HepG2 (cell line): ENCODE data around the gene APRT. TPM values are rescaled to one million over a fixed set of nuclear protein-coding genes. Genes with fewer than 3 reads are reported as not detected.

Source experiments
- ARNT ChIP-seq: fragments of 450-650 bp; IDR thresholded peaks from 2 replicates; pipeline ENCODE4 v1.6.1; 2017
- CEBPG ChIP-seq: IDR thresholded peaks from 2 replicates; pipeline ENCODE4 v1.6.1; 2016
- ERF ChIP-seq: IDR thresholded peaks from 2 replicates; pipeline ENCODE4 v1.6.1; 2018; ENCODE audit warnings: missing biosample characterization, missing genetic modification reagents
- FLYWCH1 ChIP-seq: sonication (generic); formaldehyde crosslinking; IDR thresholded peaks from 2 replicates; pipeline ENCODE4 v1.8.1; 2023; ENCODE audit warnings: mild to moderate bottlenecking, missing genetic modification reagents
- FOSL1 ChIP-seq: sonication (generic); formaldehyde crosslinking; IDR thresholded peaks from 2 replicates; pipeline ENCODE4 v1.9.0; 2021; ENCODE audit warnings: missing genetic modification reagents, borderline replicate concordance
- HBP1 ChIP-seq: IDR thresholded peaks from 2 replicates; pipeline ENCODE4 v1.6.1; 2016; ENCODE audit warnings: low read depth, control low read depth
- KLF11 ChIP-seq: IDR thresholded peaks from 2 replicates; pipeline ENCODE4 v1.6.1; 2016; ENCODE audit warnings: missing compliant biosample characterization
- MAFG ChIP-seq: sonication (generic); formaldehyde crosslinking; IDR thresholded peaks from 2 replicates; pipeline ENCODE4 v1.5.1; 2020; ENCODE audit warnings: mild to moderate bottlenecking, missing genetic modification reagents
- NR0B2 ChIP-seq: sonication (generic); formaldehyde crosslinking; IDR thresholded peaks from 2 replicates; pipeline ENCODE4 v1.4.0; 2020; ENCODE audit warnings: mild to moderate bottlenecking, missing genetic modification reagents
- PHB2 ChIP-seq: fragments of 450-650 bp; IDR thresholded peaks from 2 replicates; pipeline ENCODE4 v1.6.1; 2018; ENCODE audit not compliant: partially characterized antibody
- PHF20 ChIP-seq: sonication (generic); formaldehyde crosslinking; IDR thresholded peaks from 2 replicates; pipeline ENCODE4 v1.5.0; 2020; ENCODE audit warnings: mild to moderate bottlenecking, missing genetic modification reagents
- PHF21A ChIP-seq: sonication (generic); formaldehyde crosslinking; IDR thresholded peaks from 2 replicates; pipeline ENCODE4 v1.5.0; 2020; ENCODE audit warnings: mild to moderate bottlenecking, missing genetic modification reagents
- SIN3B ChIP-seq: fragments of 150-350 bp; IDR thresholded peaks from 2 replicates; pipeline ENCODE4 v1.6.1; 2014; ENCODE audit warnings: low read length
- STAT6 ChIP-seq: sonication (generic); formaldehyde crosslinking; IDR thresholded peaks from 2 replicates; pipeline ENCODE4 v1.4.0; 2020; ENCODE audit warnings: missing genetic modification reagents, mild to moderate bottlenecking, borderline replicate concordance
- ZBTB39 ChIP-seq: sonication (generic); formaldehyde crosslinking; IDR thresholded peaks from 2 replicates; pipeline ENCODE4 v1.5.0; 2020; ENCODE audit warnings: missing genetic modification reagents
- ZMYM2 ChIP-seq: sonication (generic); formaldehyde crosslinking; IDR thresholded peaks from 2 replicates; pipeline ENCODE4 v1.8.0; 2022; ENCODE audit warnings: mild to moderate bottlenecking, missing genetic modification reagents
- ZNF260 ChIP-seq: sonication (generic); formaldehyde crosslinking; IDR thresholded peaks from 2 replicates; pipeline ENCODE4 v1.4.0; 2020; ENCODE audit warnings: missing genetic modification reagents, low read depth, mild to moderate bottlenecking, borderline replicate concordance
- ZNF296 ChIP-seq: sonication (generic); formaldehyde crosslinking; conservative IDR thresholded peaks from 2 replicates; pipeline ENCODE4 v1.5.0; 2020; ENCODE audit warnings: mild to moderate bottlenecking, missing genetic modification reagents
- ZNF496 ChIP-seq: sonication (generic); formaldehyde crosslinking; IDR thresholded peaks from 2 replicates; pipeline ENCODE4 v1.8.1; 2023; ENCODE audit warnings: mild to moderate bottlenecking, moderate library complexity, missing genetic modification reagents; ENCODE audit not compliant: insufficient replicate concordance
- ZNF639 ChIP-seq: conservative IDR thresholded peaks from 2 replicates; pipeline ENCODE4 v1.6.1; 2018; ENCODE audit warnings: missing genetic modification reagents
- ZNF790 ChIP-seq: sonication (generic); formaldehyde crosslinking; IDR thresholded peaks from 2 replicates; pipeline ENCODE4 v1.8.0; 2022; ENCODE audit warnings: missing genetic modification reagents, mild to moderate bottlenecking, borderline replicate concordance
- ZZZ3 ChIP-seq: sonication (generic); formaldehyde crosslinking; IDR thresholded peaks from 2 replicates; pipeline ENCODE4 v1.4.0; 2020; ENCODE audit warnings: missing genetic modification reagents, mild to moderate bottlenecking, borderline replicate concordance
- polyA plus RNA-seq, 8 experiments: library from polyadenylated mRNA; depleted of rRNA in 3 of 8; stranded (reverse) in 7 of 8; unstranded in 1 of 8; fragments of >200 nt; fragmentation: Illumina TruSeq in 4 of 8; extraction: Trizol in 4 of 8; gene quantifications; 2 replicates each; pipeline versions ENCODE4 v1.2.1 to v1.2.3, GENCODE V29; 2011 to 2016; ENCODE audit warnings: low read depth in 4 of 8, missing spikeins in 1 of 8, mixed read lengths in 1 of 8; ENCODE audit not compliant: insufficient read depth in 1 of 8
- total RNA-seq, 5 experiments: library from RNA; depleted of rRNA; stranded (reverse); fragments of >200 nt; fragmentation: Illumina TruSeq; extraction: Trizol; gene quantifications; 2 replicates each; pipeline ENCODE4 v1.2.3, GENCODE V29; 2016; ENCODE audit warnings: low read depth in 1 of 5

APRT gene
- total and polyA plus RNA-seq, 2 of the 13 experiments (the other 11 are each of a cell fraction or from before 2014, with no cell fraction given) = 155 to 242 TPM

- TF ChIP-seq ZNF639 (CRISPR knock-in tag) (peak; percentile 46), FOSL1 (peak; percentile 61; the same call in 1 of the 2 replicates), ZNF790 (CRISPR knock-in tag) (peak; percentile 71; the same call in 1 of the 2 replicates), FLYWCH1 (no peak), ERF (peak; percentile 72), ZNF296 (no peak), ZZZ3 (CRISPR knock-in tag) (no peak), CEBPG (CRISPR knock-in tag) (no peak; the same call in 1 of the 2 replicates), MAFG (no peak), SIN3B (peak; percentile 84), ZBTB39 (CRISPR knock-in tag) (no peak), ZNF260 (CRISPR knock-in tag) (no peak), ARNT (no peak), ZMYM2 (CRISPR knock-in tag) (peak; percentile 80), PHF20 (CRISPR knock-in tag) (peak; percentile 68), KLF11 (CRISPR knock-in tag) (peak; percentile 78; the same call in 1 of the 2 replicates), STAT6 (CRISPR knock-in tag) (no peak), NR0B2 (CRISPR knock-in tag) (peak; percentile 58; the same call in 1 of the 2 replicates), HBP1 (0 out of 2 replicates have a peak, but pooled peaks have one; percentile 29), PHB2 (no peak), ZNF496 (CRISPR knock-in tag) (no peak), PHF21A (CRISPR knock-in tag) (peak; percentile 49)
Observed at GRCh38 chr16:88803264-88803987, 8.3 kb downstream of the APRT start, which contains the start of gene CDT1 (continued).
